Heart right ventricle (tissue), 16 donors: ENCODE measurements around the gene DOCK4. TPM values are rescaled to one million over a fixed set of nuclear protein-coding genes. Genes with fewer than 3 reads are reported as not detected.

Source experiments
- ATAC-seq, 8 donors: fragments of 200-7000 bp; cut with Tn5 transposase; one replicate each; pipeline ENCODE4 v1.9.1; 2020; ENCODE audit warnings: mild to moderate bottlenecking in 8 of 8, moderate library complexity in 8 of 8, moderate number of reproducible peaks in 1 of 8
- DNase-seq, 2 donors: peaks; one replicate each; pipeline ENCODE4 v3.0.0-alpha.2; 2020
- H3K27ac ChIP-seq, 10 donors: fragments of 200-600 bp; sonication (generic) in 2 of 10; one replicate each; pipeline versions ENCODE4 v1.5.0 to v1.8.0; 2020 to 2022; ENCODE audit warnings: mild to moderate bottlenecking in 3 of 10
- H3K27me3 ChIP-seq, 7 donors: fragments of 200-600 bp; one replicate each; pipeline ENCODE4 v1.8.0; 2021 to 2022; ENCODE audit warnings: mild to moderate bottlenecking in 2 of 7
- H3K36me3 ChIP-seq, 9 donors: fragments of 200-600 bp; sonication (generic) in 1 of 9; one replicate each; pipeline versions ENCODE4 v1.5.0 to v1.8.0; 2020 to 2022; ENCODE audit warnings: mild to moderate bottlenecking in 2 of 9
- H3K4me1 ChIP-seq, 9 donors: fragments of 200-600 bp; sonication (generic) in 1 of 9; one replicate each; pipeline versions ENCODE4 v1.5.0 to v1.8.0; 2020 to 2022; ENCODE audit warnings: mild to moderate bottlenecking in 4 of 9
- H3K4me3 ChIP-seq, 10 donors: fragments of 200-600 bp; sonication (generic) in 2 of 10; one replicate each; pipeline versions ENCODE4 v1.5.0 to v1.8.0; 2020 to 2022; ENCODE audit warnings: mild to moderate bottlenecking in 7 of 10, moderate library complexity in 2 of 10
- H3K9me3 ChIP-seq, 11 donors: fragments of 200-600 bp in 10 of 11; sonication (generic) in 2 of 11; one replicate each; pipeline versions ENCODE4 v1.5.0 to v1.8.0; 2013 to 2022; ENCODE audit warnings: mild to moderate bottlenecking in 2 of 11, control low read depth in 1 of 11, moderate library complexity in 1 of 11
- WGBS, 2 donors: extraction: QIAGEN DNeasy Blood & Tissue Kit; methylation state at CpG; one replicate each; pipeline ENCODE4 v1.1.7; 2013; ENCODE audit warnings: inconsistent platforms in 1 of 2; 5-methylcytosine and 5-hydroxymethylcytosine counted together
- intact Hi-C, 10 donors: fragments of 100-400 bp; cut with DNase I; formaldehyde crosslinking; loops; one replicate each; pipeline versions ENCODE4 v1.11.1 to v1.14.2; 2022
- polyA plus RNA-seq, 2 donors: library from polyadenylated mRNA; stranded (reverse); fragments of 200-250 nt; gene quantifications; one replicate each; pipeline ENCODE4 v1.2.3, GENCODE V29; 2013
- total RNA-seq, 10 donors: library from RNA; stranded (reverse); fragmentation: NEBNext Ultra II Directional in 3 of 10; extraction: Animal tissue kit (Norgen Biotek cat#: 25700) in 3 of 10; gene quantifications; one replicate each; pipeline versions ENCODE4 v1.2.1 to v1.2.4, GENCODE V29; 2021 to 2023
- TF ChIP-seq, protein P1 (sequence below), 9 donors: fragments of 200-600 bp; sonication (generic) in 2 of 9; IDR thresholded peaks; one replicate each; pipeline versions ENCODE4 v1.5.0 to v1.8.0; 2021 to 2022; ENCODE audit warnings: antibody characterized with exemption in 9 of 9, mild to moderate bottlenecking in 5 of 9, moderate library complexity in 1 of 9
- donor health status: Arrhythmogenic right ventricular cardiomyopathy.
- donor health status: ischemic (EF 13 %, LVEDD 7.1; RV severe dilation, severe dysfunction).
- donor health status: healthy with polysubstance abuse.
- donor health status: DM: no; HTN: yes; CAD: no.
- donor health status: DM: no; HTN: no; CAD: no.
- donor health status: ischemic (EF 25% LVEDD 6.9; RV normal size, moderate dysfunction).
- donor health status: ischemic (EF 25% LVEDD 5.7; RV mildly dilated, moderate dysfunction).
- donor health status: healthy.
- donor health status: DM: yes; HTN: yes; CAD: no.
- donor health status: Ischemic cardiomyopathy.
- donor health status: ischemic (EF 35%, LVEDD 5.7; RV mildly dilated, moderate dysfunction).
- donor health status: nonischemic (EF 11% LVEDD 7.7; RV severe dilation, severe dysfunction).
- donor health status: DM: yes; HTN: yes; CAD: no.
- donor health status: PGD.
- donor health status: ischemic (EF 29% LVEDD 5.4; RV normal size, mild dysfunction).
- donor health status: nonischemic (EF 23%, LVEDD 6.1; RV moderate dilation, normal function).

Gene DOCK4
- total and polyA plus RNA-seq, 12 donors = 2.6 to 26.8 (median 14.7) TPM

GRCh38 chr7:111835066-111835465, 371.1 kb downstream of the DOCK4 start:
- ATAC-seq (peak in 2 of 8 donors; percentile 14 to 69), DNase-seq (no peak)
- H3K36me3 ChIP-seq = peaks cover 0 to 36% (median 4%) of the 10 kb centered on the region in 9 donors
- no peak overlapping the region for H3K27ac ChIP-seq
- peaks cover 0 to 11% (median 0%) of the 10 kb centered on the region in 11 donors for H3K9me3 ChIP-seq
- intact Hi-C loops = no loop called here
- TF ChIP-seq, protein P1, sequence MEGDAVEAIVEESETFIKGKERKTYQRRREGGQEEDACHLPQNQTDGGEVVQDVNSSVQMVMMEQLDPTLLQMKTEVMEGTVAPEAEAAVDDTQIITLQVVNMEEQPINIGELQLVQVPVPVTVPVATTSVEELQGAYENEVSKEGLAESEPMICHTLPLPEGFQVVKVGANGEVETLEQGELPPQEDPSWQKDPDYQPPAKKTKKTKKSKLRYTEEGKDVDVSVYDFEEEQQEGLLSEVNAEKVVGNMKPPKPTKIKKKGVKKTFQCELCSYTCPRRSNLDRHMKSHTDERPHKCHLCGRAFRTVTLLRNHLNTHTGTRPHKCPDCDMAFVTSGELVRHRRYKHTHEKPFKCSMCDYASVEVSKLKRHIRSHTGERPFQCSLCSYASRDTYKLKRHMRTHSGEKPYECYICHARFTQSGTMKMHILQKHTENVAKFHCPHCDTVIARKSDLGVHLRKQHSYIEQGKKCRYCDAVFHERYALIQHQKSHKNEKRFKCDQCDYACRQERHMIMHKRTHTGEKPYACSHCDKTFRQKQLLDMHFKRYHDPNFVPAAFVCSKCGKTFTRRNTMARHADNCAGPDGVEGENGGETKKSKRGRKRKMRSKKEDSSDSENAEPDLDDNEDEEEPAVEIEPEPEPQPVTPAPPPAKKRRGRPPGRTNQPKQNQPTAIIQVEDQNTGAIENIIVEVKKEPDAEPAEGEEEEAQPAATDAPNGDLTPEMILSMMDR (IDR thresholded peaks at IDR 0.05) = no peak
- H3K27me3 ChIP-seq = no peaks in the 10 kb centered on the region
- H3K4me1 ChIP-seq = peaks cover 0 to 15% (median 0%) of the 10 kb centered on the region in 9 donors
- no peak overlapping the region for H3K4me3 ChIP-seq

DNA sequence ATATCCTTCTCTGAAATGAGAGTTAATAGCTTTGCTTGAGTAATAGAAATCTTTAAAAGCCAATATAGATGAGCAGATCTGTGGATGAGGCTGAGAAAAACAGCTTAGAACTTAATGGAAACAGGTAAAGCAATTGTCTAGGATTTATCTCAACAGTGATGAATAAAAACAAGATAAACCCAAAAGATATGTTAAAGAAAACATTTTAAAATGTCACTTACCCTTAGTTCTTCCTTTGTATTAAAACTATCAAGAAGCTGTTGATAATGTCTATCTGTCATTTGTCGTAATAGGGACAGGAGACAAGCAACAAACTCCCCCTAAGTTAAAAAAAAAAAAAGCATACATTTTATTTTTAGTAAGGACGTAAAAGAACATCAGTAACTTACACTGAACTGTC, 371.8 kb downstream of the DOCK4 start:
- intact Hi-C loops = no loop called here
- DNase-seq = no peak
- no peak for ATAC-seq
- Histone ChIP-seq H3K36me3 (peaks cover 0 to 43% (median 4%) of the 10 kb centered on the region in 9 donors), H3K27ac (no peak overlapping the region), H3K4me3 (no peak overlapping the region), H3K27me3 (no peaks in the 10 kb centered on the region), H3K4me1 (peaks cover 0 to 15% (median 0%) of the 10 kb centered on the region in 9 donors), H3K9me3 (peaks cover 0 to 11% (median 0%) of the 10 kb centered on the region in 11 donors)
- 84 to 93% methylated on average over 2 of the region's 2 CpGs for WGBS, 2 donors
- TF ChIP-seq, protein P1 (IDR thresholded peaks at IDR 0.05) = no peak

DNA sequence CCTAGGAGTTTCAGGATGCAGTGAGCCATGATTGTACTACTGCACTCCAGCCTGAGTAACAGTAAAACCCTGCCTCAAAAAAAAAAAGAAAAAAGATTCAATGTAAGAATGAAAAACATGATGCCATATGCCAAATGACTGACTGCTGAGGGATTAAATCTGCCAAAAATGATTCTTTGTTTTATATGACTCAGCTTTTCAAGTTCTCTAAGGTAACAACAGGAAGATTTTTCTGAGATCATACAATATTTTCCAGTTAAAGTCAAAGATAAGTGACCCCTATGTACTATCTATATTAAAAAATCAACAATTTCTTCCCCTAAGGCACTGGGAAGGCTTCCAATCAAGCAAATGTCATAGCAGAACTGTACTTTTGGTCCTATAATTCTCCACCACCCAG, 372.7 kb downstream of the DOCK4 start:
- Histone ChIP-seq H3K27ac (peak overlapping the region in 1 of 10 donors; percentile 28), H3K4me3 (no peak overlapping the region), H3K4me1 (peaks cover 0 to 15% (median 0%) of the 10 kb centered on the region in 9 donors), H3K36me3 (peaks cover 0 to 47% (median under 1%) of the 10 kb centered on the region in 9 donors), H3K27me3 (no peaks in the 10 kb centered on the region), H3K9me3 (peaks cover 0 to 11% (median 0%) of the 10 kb centered on the region in 11 donors)
- no peak for DNase-seq
- TF ChIP-seq, protein P1 (IDR thresholded peaks at IDR 0.05) = no peak
- intact Hi-C loops = no loop called here
- no peak for ATAC-seq

DNA sequence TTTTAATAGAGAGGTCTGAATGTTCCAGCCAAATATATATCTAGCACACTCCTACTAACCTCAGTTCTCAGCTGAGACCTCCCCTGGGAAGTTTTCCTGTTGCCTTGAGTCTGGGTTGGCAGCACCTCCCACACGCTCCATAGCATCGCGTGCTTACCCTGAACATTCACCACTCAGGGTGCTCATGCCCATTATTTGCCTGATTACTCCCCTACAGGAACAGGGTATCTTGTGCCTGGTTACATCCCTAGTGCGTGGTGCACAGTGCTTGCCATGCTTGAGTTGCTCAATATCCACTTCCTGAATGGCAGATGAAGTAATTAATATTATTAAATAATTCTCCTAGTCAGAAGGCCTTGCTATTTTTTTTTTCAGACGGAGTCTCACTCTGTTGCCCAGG, 374.0 kb downstream of the DOCK4 start:
- no peaks in the 10 kb centered on the region for H3K27me3 ChIP-seq
- DNase-seq (no peak), ATAC-seq (no peak)
- H3K4me1 ChIP-seq = peaks cover 0 to 15% (median 0%) of the 10 kb centered on the region in 9 donors
- H3K4me3 ChIP-seq = no peak overlapping the region
- H3K36me3 ChIP-seq = peaks cover 0 to 57% (median 0%) of the 10 kb centered on the region in 9 donors
- H3K9me3 ChIP-seq = peaks cover 0 to 8% (median 0%) of the 10 kb centered on the region in 11 donors
- 96 to 99% methylated on average over 5 of the region's 5 CpGs for WGBS, 2 donors
- H3K27ac ChIP-seq = no peak overlapping the region
- intact Hi-C loops = no loop called here
- TF ChIP-seq, protein P1 (IDR thresholded peaks at IDR 0.05) = no peak
